WTC11 (cell line): ENCODE data around the gene ERC2. TPM values are rescaled to one million over a fixed set of nuclear protein-coding genes. Genes with fewer than 3 reads are reported as not detected.

ENCODE experiments used
- ATAC-seq: fragments of 200-7000 bp; cut with Tn5 transposase; 2 replicates; pipeline ENCODE4 v1.10.0; 2021; ENCODE audit warnings: mild to moderate bottlenecking, moderate library complexity
- CTCF ChIA-PET: fragments of 300-600 bp; sonication (Branson Sonifier 250); formaldehyde crosslinking; loops from one replicate; lab custom pipeline; 2021; ENCODE audit warnings: antibody characterized with exemption; lab: Charles Lee
- POLR2A ChIA-PET: fragments of 350-600 bp; sonication (Branson Sonifier 250); formaldehyde crosslinking; loops from one replicate; lab custom pipeline; 2021; ENCODE audit warnings: antibody characterized with exemption; lab: Charles Lee
- DNase-seq: peaks from one replicate; pipeline ENCODE4 v3.0.0; 2021; ENCODE audit warnings: low spot score
- H3K27ac Mint-ChIP-seq: 2 replicates; pipeline ENCODE4 v1.8.0; 2021; ENCODE audit warnings: mixed read lengths
- H3K27me3 Mint-ChIP-seq: 2 replicates; pipeline ENCODE4 v1.8.0; 2021; ENCODE audit warnings: low read depth, mild to moderate bottlenecking, moderate library complexity, mixed read lengths
- H3K36me3 Mint-ChIP-seq: 2 replicates; pipeline ENCODE4 v1.8.0; 2021; ENCODE audit warnings: mixed read lengths
- H3K4me1 Mint-ChIP-seq: 2 replicates; pipeline ENCODE4 v1.8.0; 2022; ENCODE audit warnings: mixed read lengths
- H3K4me3 Mint-ChIP-seq: 2 replicates; pipeline ENCODE4 v1.8.0; 2021; ENCODE audit warnings: mild to moderate bottlenecking, moderate library complexity, mixed read lengths
- H3K9me3 Mint-ChIP-seq: 2 replicates; pipeline ENCODE4 v1.8.0; 2021; ENCODE audit warnings: mixed read lengths
- FOXP1 ChIP-seq: sonication (generic); formaldehyde crosslinking; IDR thresholded peaks from 2 replicates; pipeline ENCODE4 v1.8.0; 2022; ENCODE audit warnings: missing genetic modification reagents, mild to moderate bottlenecking, moderate library complexity, borderline replicate concordance
- GABPB1 ChIP-seq: sonication (generic); formaldehyde crosslinking; IDR thresholded peaks from 2 replicates; pipeline ENCODE4 v1.8.1; 2023; ENCODE audit warnings: mild to moderate bottlenecking, missing genetic modification reagents
- HMGA2 ChIP-seq: fragments of 250-450 bp; sonication (Bioruptor Pico); IDR thresholded peaks from 2 replicates; pipeline ENCODE4 v1.4.0; 2021; ENCODE audit warnings: mild to moderate bottlenecking, moderate library complexity
- JAZF1 ChIP-seq: fragments of 250-450 bp; sonication (Bioruptor Pico); IDR thresholded peaks from 2 replicates; pipeline ENCODE4 v1.9.0; 2021; ENCODE audit warnings: moderate library complexity, mild to moderate bottlenecking, inconsistent platforms
- NFATC4 ChIP-seq: fragments of 250-450 bp; sonication (Bioruptor Pico); IDR thresholded peaks from 2 replicates; pipeline ENCODE4 v1.9.0; 2021; ENCODE audit warnings: mild to moderate bottlenecking
- NFE2L1 ChIP-seq: sonication (generic); formaldehyde crosslinking; IDR thresholded peaks from 2 replicates; pipeline ENCODE4 v1.8.1; 2023; ENCODE audit warnings: missing genetic modification reagents
- OVOL2 ChIP-seq: fragments of 250-450 bp; sonication (Bioruptor Pico); IDR thresholded peaks from 2 replicates; pipeline ENCODE4 v1.9.0; 2021; ENCODE audit warnings: mild to moderate bottlenecking, borderline replicate concordance
- RORB ChIP-seq: fragments of 250-450 bp; sonication (Bioruptor Pico); IDR thresholded peaks from 2 replicates; pipeline ENCODE4 v1.9.0; 2021; ENCODE audit warnings: mild to moderate bottlenecking
- SMAD3 ChIP-seq: sonication (generic); formaldehyde crosslinking; IDR thresholded peaks from 2 replicates; pipeline ENCODE4 v1.8.0; 2022; ENCODE audit warnings: missing genetic modification reagents, mild to moderate bottlenecking, borderline replicate concordance
- SOX15 ChIP-seq: fragments of 250-450 bp; sonication (Bioruptor Pico); IDR thresholded peaks from 2 replicates; pipeline ENCODE4 v1.9.0; 2021; ENCODE audit warnings: mild to moderate bottlenecking
- TCF7 ChIP-seq: sonication (generic); formaldehyde crosslinking; IDR thresholded peaks from 2 replicates; pipeline ENCODE4 v1.8.0; 2022; ENCODE audit warnings: mild to moderate bottlenecking, low read depth, missing genetic modification reagents, moderate library complexity
- ZNF121 ChIP-seq: sonication (generic); formaldehyde crosslinking; IDR thresholded peaks from 2 replicates; pipeline ENCODE4 v1.8.0; 2023; ENCODE audit warnings: missing genetic modification reagents
- ZNF138 ChIP-seq: sonication (generic); formaldehyde crosslinking; conservative IDR thresholded peaks from 2 replicates; pipeline ENCODE4 v1.8.1; 2022; ENCODE audit warnings: mild to moderate bottlenecking, moderate library complexity, missing genetic modification reagents
- ZNF423 ChIP-seq: fragments of 250-450 bp; sonication (Bioruptor Pico); IDR thresholded peaks from 2 replicates; pipeline ENCODE4 v2.1.2; 2022; ENCODE audit warnings: mild to moderate bottlenecking, moderate library complexity
- total RNA-seq: library from RNA; stranded (reverse); gene quantifications from 3 replicates; pipeline ENCODE4 v1.2.3, GENCODE V29; 2021
- TF ChIP-seq, protein P1 (sequence below): sonication (generic); formaldehyde crosslinking; IDR thresholded peaks from 2 replicates; pipeline ENCODE4 v1.8.1; 2023; ENCODE audit warnings: mild to moderate bottlenecking, missing genetic modification reagents
- TF ChIP-seq, protein P2 (sequence below): sonication (generic); formaldehyde crosslinking; IDR thresholded peaks from 2 replicates; pipeline ENCODE4 v1.8.1; 2023; ENCODE audit warnings: mild to moderate bottlenecking, missing genetic modification reagents, borderline replicate concordance
- TF ChIP-seq, protein P3 (sequence below): sonication (generic); formaldehyde crosslinking; IDR thresholded peaks from 2 replicates; pipeline ENCODE4 v1.8.1; 2023; ENCODE audit warnings: mild to moderate bottlenecking, moderate library complexity, missing genetic modification reagents
- TF ChIP-seq, protein P4 (sequence below): sonication (generic); formaldehyde crosslinking; IDR thresholded peaks from 2 replicates; pipeline ENCODE4 v1.8.0; 2022; ENCODE audit warnings: mild to moderate bottlenecking, missing genetic modification reagents
- TF ChIP-seq, protein P5 (sequence below): fragments of 200-600 bp; IDR thresholded peaks from 2 replicates; pipeline ENCODE4 v1.8.0; 2022; ENCODE audit warnings: antibody characterized with exemption
- TF ChIP-seq, protein P6 (sequence below): sonication (generic); formaldehyde crosslinking; IDR thresholded peaks from 2 replicates; pipeline ENCODE4 v1.8.1; 2022; ENCODE audit warnings: low read depth, missing genetic modification reagents, borderline replicate concordance

Gene ERC2
- total RNA-seq, 1 experiment from 2014 or later, result 23.5 TPM

DNA sequence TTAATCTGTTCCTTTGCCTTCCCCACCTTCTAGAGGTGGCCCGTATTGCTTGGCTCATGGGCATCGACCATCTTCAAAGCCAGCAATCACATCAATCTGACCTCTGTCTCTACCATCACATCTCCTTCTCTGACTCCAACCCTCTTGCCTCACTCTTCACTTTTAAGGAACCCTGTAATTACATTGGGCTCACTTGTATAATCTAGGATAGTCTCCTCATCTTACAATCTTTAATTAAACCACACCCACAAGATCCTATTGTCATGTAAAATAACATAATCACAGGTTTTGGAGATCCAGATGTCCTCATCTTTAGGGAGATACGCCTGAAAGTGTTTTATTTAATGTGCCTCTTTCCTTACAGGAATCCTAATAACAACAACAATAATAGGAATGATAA, 234.5 kb downstream of the ERC2 start:
- DNase-seq, result no peak
- no peak overlapping the region for H3K4me3 Mint-ChIP-seq
- no peak overlapping the region for H3K27ac Mint-ChIP-seq
- H3K27me3 Mint-ChIP-seq, result no peaks in the 10 kb centered on the region
- no peaks in the 10 kb centered on the region for H3K9me3 Mint-ChIP-seq
- ATAC-seq, result no peak
- ChIA-PET CTCF (no interaction called here), POLR2A (no interaction called here)
- H3K4me1 Mint-ChIP-seq, result peaks cover 11% of the 10 kb centered on the region
- no peak for TF ChIP-seq HMGA2 (CRISPR knock-in tag)
- no peak for TF ChIP-seq RORB (CRISPR knock-in tag)
- no peak for TF ChIP-seq FOXP1
- TF ChIP-seq, protein P1, sequence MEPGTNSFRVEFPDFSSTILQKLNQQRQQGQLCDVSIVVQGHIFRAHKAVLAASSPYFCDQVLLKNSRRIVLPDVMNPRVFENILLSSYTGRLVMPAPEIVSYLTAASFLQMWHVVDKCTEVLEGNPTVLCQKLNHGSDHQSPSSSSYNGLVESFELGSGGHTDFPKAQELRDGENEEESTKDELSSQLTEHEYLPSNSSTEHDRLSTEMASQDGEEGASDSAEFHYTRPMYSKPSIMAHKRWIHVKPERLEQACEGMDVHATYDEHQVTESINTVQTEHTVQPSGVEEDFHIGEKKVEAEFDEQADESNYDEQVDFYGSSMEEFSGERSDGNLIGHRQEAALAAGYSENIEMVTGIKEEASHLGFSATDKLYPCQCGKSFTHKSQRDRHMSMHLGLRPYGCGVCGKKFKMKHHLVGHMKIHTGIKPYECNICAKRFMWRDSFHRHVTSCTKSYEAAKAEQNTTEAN, result no peak
- TF ChIP-seq OVOL2 (CRISPR knock-in tag), result no peak
- TF ChIP-seq NFE2L1, result no peak
- no peak for TF ChIP-seq ZNF423 (CRISPR knock-in tag)
- TF ChIP-seq, protein P2, sequence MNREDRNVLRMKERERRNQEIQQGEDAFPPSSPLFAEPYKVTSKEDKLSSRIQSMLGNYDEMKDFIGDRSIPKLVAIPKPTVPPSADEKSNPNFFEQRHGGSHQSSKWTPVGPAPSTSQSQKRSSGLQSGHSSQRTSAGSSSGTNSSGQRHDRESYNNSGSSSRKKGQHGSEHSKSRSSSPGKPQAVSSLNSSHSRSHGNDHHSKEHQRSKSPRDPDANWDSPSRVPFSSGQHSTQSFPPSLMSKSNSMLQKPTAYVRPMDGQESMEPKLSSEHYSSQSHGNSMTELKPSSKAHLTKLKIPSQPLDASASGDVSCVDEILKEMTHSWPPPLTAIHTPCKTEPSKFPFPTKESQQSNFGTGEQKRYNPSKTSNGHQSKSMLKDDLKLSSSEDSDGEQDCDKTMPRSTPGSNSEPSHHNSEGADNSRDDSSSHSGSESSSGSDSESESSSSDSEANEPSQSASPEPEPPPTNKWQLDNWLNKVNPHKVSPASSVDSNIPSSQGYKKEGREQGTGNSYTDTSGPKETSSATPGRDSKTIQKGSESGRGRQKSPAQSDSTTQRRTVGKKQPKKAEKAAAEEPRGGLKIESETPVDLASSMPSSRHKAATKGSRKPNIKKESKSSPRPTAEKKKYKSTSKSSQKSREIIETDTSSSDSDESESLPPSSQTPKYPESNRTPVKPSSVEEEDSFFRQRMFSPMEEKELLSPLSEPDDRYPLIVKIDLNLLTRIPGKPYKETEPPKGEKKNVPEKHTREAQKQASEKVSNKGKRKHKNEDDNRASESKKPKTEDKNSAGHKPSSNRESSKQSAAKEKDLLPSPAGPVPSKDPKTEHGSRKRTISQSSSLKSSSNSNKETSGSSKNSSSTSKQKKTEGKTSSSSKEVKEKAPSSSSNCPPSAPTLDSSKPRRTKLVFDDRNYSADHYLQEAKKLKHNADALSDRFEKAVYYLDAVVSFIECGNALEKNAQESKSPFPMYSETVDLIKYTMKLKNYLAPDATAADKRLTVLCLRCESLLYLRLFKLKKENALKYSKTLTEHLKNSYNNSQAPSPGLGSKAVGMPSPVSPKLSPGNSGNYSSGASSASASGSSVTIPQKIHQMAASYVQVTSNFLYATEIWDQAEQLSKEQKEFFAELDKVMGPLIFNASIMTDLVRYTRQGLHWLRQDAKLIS (CRISPR knock-in tag), result no peak
- TF ChIP-seq, protein P3, sequence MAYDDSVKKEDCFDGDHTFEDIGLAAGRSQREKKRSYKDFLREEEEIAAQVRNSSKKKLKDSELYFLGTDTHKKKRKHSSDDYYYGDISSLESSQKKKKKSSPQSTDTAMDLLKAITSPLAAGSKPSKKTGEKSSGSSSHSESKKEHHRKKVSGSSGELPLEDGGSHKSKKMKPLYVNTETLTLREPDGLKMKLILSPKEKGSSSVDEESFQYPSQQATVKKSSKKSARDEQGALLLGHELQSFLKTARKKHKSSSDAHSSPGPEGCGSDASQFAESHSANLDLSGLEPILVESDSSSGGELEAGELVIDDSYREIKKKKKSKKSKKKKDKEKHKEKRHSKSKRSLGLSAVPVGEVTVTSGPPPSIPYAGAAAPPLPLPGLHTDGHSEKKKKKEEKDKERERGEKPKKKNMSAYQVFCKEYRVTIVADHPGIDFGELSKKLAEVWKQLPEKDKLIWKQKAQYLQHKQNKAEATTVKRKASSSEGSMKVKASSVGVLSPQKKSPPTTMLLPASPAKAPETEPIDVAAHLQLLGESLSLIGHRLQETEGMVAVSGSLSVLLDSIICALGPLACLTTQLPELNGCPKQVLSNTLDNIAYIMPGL (CRISPR knock-in tag), result no peak
- no peak for TF ChIP-seq JAZF1 (CRISPR knock-in tag)
- TF ChIP-seq, protein P4, sequence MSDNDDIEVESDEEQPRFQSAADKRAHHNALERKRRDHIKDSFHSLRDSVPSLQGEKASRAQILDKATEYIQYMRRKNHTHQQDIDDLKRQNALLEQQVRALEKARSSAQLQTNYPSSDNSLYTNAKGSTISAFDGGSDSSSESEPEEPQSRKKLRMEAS (CRISPR knock-in tag), result no peak
- TF ChIP-seq GABPB1 (CRISPR knock-in tag), result no peak
- TF ChIP-seq, protein P5, sequence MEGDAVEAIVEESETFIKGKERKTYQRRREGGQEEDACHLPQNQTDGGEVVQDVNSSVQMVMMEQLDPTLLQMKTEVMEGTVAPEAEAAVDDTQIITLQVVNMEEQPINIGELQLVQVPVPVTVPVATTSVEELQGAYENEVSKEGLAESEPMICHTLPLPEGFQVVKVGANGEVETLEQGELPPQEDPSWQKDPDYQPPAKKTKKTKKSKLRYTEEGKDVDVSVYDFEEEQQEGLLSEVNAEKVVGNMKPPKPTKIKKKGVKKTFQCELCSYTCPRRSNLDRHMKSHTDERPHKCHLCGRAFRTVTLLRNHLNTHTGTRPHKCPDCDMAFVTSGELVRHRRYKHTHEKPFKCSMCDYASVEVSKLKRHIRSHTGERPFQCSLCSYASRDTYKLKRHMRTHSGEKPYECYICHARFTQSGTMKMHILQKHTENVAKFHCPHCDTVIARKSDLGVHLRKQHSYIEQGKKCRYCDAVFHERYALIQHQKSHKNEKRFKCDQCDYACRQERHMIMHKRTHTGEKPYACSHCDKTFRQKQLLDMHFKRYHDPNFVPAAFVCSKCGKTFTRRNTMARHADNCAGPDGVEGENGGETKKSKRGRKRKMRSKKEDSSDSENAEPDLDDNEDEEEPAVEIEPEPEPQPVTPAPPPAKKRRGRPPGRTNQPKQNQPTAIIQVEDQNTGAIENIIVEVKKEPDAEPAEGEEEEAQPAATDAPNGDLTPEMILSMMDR, result no peak
- TF ChIP-seq SOX15, result no peak
- TF ChIP-seq ZNF138 (CRISPR knock-in tag), result no peak
- TF ChIP-seq, protein P6, sequence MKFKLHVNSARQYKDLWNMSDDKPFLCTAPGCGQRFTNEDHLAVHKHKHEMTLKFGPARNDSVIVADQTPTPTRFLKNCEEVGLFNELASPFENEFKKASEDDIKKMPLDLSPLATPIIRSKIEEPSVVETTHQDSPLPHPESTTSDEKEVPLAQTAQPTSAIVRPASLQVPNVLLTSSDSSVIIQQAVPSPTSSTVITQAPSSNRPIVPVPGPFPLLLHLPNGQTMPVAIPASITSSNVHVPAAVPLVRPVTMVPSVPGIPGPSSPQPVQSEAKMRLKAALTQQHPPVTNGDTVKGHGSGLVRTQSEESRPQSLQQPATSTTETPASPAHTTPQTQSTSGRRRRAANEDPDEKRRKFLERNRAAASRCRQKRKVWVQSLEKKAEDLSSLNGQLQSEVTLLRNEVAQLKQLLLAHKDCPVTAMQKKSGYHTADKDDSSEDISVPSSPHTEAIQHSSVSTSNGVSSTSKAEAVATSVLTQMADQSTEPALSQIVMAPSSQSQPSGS, result no peak
- no peak for TF ChIP-seq TCF7
- no peak for TF ChIP-seq NFATC4 (CRISPR knock-in tag)
- TF ChIP-seq ZNF121 (CRISPR knock-in tag), result no peak
- no peak for TF ChIP-seq SMAD3
- no peaks in the 10 kb centered on the region for H3K36me3 Mint-ChIP-seq
